ENCODE measurements around the gene MYL12A.

MYL12A gene

GRCh38 chr18:3225588-3225987, 22.0 kb upstream of the MYL12A start:
- DNase-seq (ENCODE audit: low read depth): no peak

- DNase-seq (ENCODE audit: low read depth): no peak
These were observed 21.6 kb upstream of the MYL12A start for GRCh38 chr18:3226048-3226447.

GRCh38 chr18:3230401-3231334, 16.9 kb upstream of the MYL12A start:
- DNase-seq (ENCODE audit: low read depth): no peak

- DNase-seq (ENCODE audit: low read depth): no peak
These were observed 14.6 kb upstream of the MYL12A start for GRCh38 chr18:3233004-3233403.

GRCh38 chr18:3233433-3234168, 14.0 kb upstream of the MYL12A start:
- DNase-seq (ENCODE audit: low read depth): no peak

- DNase-seq (ENCODE audit: low read depth): no peak
These were observed 13.1 kb upstream of the MYL12A start for GRCh38 chr18:3234457-3234856.

- no peak for DNase-seq (ENCODE audit: low read depth)
These were observed 11.8 kb upstream of the MYL12A start for GRCh38 chr18:3235846-3236245.

- DNase-seq (ENCODE audit: low read depth): no peak
These were observed 11.1 kb upstream of the MYL12A start for GRCh38 chr18:3236470-3236869.

- no peak for DNase-seq (ENCODE audit: low read depth)
These were observed 8.9 kb upstream of the MYL12A start for GRCh38 chr18:3238742-3239141.

- no peak for DNase-seq (ENCODE audit: low read depth)
These were observed 2.4 kb upstream of the MYL12A start for GRCh38 chr18:3245185-3245564.

- DNase-seq (ENCODE audit: low read depth): peak; percentile 52
These were observed 1.6 kb upstream of the MYL12A start for GRCh38 chr18:3245853-3246634.

GRCh38 chr18:3246635-3247239, 864 bp upstream of the MYL12A start:
- no peak for DNase-seq (ENCODE audit: low read depth)

- no peak for DNase-seq (ENCODE audit: low read depth)
These were observed 559 bp downstream of the MYL12A start for GRCh38 chr18:3248062-3248657.

GRCh38 chr18:3248658-3249359, 1.2 kb downstream of the MYL12A start:
- no peak for DNase-seq (ENCODE audit: low read depth)

- DNase-seq (ENCODE audit: low read depth): no peak
These were observed 2.9 kb downstream of the MYL12A start for GRCh38 chr18:3250237-3251107.

GRCh38 chr18:3251249-3251962, 3.8 kb downstream of the MYL12A start:
- DNase-seq (ENCODE audit: low read depth): no peak

- no peak for DNase-seq (ENCODE audit: low read depth)
These were observed 4.3 kb downstream of the MYL12A start for GRCh38 chr18:3251963-3252277.

GRCh38 chr18:3252843-3253242, 5.2 kb downstream of the MYL12A start:
- DNase-seq (ENCODE audit: low read depth): no peak

GRCh38 chr18:3254725-3255124, 7.1 kb downstream of the MYL12A start:
- DNase-seq (ENCODE audit: low read depth): no peak
